HL-60 (cell line): ENCODE data around the gene FAT1.

ENCODE experiments used
- DNase-seq, 2 experiments: peaks; one replicate each; pipeline ENCODE4 v3.0.0-alpha.2; 2010 to 2020; ENCODE audit warnings: low read depth in 1 of 2, low spot score in 1 of 2
- H3K27ac ChIP-seq: fragments of 250-450 bp; sonication (Bioruptor Pico); replicated peaks from 2 replicates; pipeline ENCODE4 v1.5.1; 2020; ENCODE audit warnings: mild to moderate bottlenecking, moderate library complexity
- H3K27me3 ChIP-seq: fragments of 250-450 bp; sonication (Bioruptor Pico); 2 replicates; pipeline ENCODE4 v1.5.1; 2021; ENCODE audit warnings: mild to moderate bottlenecking, moderate library complexity; ENCODE audit not compliant: insufficient read depth, poor library complexity, severe bottlenecking
- H3K4me3 ChIP-seq: replicated peaks from 2 replicates; pipeline ENCODE4 v1.5.1; 2011; ENCODE audit warnings: mild to moderate bottlenecking, control low read depth, low read length; ENCODE audit not compliant: insufficient read depth
- GABPA ChIP-seq: IDR thresholded peaks from 2 replicates; pipeline ENCODE4 v1.6.1; 2012; ENCODE audit warnings: low read depth
- POLR2AphosphoS5 ChIP-seq: IDR thresholded peaks from 2 replicates; pipeline ENCODE4 v1.6.1; 2012; ENCODE audit warnings: low read depth
- SPI1 ChIP-seq: IDR thresholded peaks from 2 replicates; pipeline ENCODE4 v1.6.1; 2012; ENCODE audit warnings: low read depth, mild to moderate bottlenecking, borderline replicate concordance
- TF ChIP-seq, protein P1 (sequence below): IDR thresholded peaks from one replicate; pipeline ENCODE4 v1.5.1; 2011; ENCODE audit warnings: low read length, control low read depth, inconsistent platforms; ENCODE audit not compliant: insufficient read depth
- TF ChIP-seq, protein P2 (sequence below): IDR thresholded peaks from 2 replicates; pipeline ENCODE4 v1.6.1; 2012; ENCODE audit warnings: low read depth; ENCODE audit not compliant: insufficient replicate concordance

Gene FAT1

DNA sequence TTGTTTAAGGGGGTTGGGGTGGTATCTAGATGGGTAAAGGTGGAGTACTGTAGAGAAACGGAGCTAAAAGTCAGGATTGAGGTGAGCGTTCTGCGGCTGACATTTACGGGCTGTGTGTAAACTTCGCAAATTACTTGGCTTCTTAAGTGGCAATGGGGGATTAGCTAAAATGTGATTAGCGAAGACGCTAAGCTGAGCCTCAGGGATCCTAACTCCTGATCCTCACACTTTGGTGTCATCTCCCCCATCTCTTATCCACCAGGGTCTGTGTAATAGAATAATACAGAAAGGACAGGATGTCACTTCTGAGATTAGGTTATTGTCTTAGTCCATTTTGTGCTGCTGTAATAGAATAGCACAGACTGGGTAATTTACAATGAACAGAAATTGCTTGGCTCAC is 10.6 kb upstream of the FAT1 start:
- DNase-seq, result no peak
- H3K27me3 ChIP-seq, result no peaks in the 10 kb centered on the region
- no peak overlapping the region for H3K27ac ChIP-seq
- no peak overlapping the region for H3K4me3 ChIP-seq
- no peak for TF ChIP-seq SPI1
- no peak for TF ChIP-seq GABPA
- TF ChIP-seq, protein P1, sequence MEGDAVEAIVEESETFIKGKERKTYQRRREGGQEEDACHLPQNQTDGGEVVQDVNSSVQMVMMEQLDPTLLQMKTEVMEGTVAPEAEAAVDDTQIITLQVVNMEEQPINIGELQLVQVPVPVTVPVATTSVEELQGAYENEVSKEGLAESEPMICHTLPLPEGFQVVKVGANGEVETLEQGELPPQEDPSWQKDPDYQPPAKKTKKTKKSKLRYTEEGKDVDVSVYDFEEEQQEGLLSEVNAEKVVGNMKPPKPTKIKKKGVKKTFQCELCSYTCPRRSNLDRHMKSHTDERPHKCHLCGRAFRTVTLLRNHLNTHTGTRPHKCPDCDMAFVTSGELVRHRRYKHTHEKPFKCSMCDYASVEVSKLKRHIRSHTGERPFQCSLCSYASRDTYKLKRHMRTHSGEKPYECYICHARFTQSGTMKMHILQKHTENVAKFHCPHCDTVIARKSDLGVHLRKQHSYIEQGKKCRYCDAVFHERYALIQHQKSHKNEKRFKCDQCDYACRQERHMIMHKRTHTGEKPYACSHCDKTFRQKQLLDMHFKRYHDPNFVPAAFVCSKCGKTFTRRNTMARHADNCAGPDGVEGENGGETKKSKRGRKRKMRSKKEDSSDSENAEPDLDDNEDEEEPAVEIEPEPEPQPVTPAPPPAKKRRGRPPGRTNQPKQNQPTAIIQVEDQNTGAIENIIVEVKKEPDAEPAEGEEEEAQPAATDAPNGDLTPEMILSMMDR, result no peak
- TF ChIP-seq POLR2AphosphoS5, result no peak
- TF ChIP-seq, protein P2, sequence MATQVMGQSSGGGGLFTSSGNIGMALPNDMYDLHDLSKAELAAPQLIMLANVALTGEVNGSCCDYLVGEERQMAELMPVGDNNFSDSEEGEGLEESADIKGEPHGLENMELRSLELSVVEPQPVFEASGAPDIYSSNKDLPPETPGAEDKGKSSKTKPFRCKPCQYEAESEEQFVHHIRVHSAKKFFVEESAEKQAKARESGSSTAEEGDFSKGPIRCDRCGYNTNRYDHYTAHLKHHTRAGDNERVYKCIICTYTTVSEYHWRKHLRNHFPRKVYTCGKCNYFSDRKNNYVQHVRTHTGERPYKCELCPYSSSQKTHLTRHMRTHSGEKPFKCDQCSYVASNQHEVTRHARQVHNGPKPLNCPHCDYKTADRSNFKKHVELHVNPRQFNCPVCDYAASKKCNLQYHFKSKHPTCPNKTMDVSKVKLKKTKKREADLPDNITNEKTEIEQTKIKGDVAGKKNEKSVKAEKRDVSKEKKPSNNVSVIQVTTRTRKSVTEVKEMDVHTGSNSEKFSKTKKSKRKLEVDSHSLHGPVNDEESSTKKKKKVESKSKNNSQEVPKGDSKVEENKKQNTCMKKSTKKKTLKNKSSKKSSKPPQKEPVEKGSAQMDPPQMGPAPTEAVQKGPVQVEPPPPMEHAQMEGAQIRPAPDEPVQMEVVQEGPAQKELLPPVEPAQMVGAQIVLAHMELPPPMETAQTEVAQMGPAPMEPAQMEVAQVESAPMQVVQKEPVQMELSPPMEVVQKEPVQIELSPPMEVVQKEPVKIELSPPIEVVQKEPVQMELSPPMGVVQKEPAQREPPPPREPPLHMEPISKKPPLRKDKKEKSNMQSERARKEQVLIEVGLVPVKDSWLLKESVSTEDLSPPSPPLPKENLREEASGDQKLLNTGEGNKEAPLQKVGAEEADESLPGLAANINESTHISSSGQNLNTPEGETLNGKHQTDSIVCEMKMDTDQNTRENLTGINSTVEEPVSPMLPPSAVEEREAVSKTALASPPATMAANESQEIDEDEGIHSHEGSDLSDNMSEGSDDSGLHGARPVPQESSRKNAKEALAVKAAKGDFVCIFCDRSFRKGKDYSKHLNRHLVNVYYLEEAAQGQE, result no peak

DNA sequence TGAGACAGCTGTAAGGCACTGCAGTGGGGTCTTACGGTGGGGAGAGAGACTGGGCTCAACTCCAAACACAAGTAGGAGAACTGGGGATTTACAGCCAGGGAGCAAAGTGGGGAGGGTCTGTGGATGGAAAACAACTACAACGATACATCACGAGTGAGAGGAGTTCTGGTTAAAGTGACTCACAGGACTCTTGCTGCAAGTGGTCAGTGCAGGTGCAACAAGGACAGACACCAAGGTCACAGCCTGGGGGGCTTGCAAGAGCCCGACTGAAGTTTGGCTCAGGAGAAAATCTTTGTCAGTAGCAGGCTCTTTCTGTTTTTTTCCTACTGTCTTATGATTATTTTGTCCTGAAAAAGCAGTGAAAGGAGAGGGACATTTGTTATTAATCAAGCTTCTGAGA is 10.1 kb upstream of the FAT1 start:
- DNase-seq, result no peak
- TF ChIP-seq POLR2AphosphoS5 (no peak), SPI1 (no peak), GABPA (no peak)
- TF ChIP-seq, protein P2, result no peak
- TF ChIP-seq, protein P1, result no peak
- Histone ChIP-seq H3K4me3 (no peak overlapping the region), H3K27me3 (peaks cover under 1% of the 10 kb centered on the region), H3K27ac (no peak overlapping the region)

DNA sequence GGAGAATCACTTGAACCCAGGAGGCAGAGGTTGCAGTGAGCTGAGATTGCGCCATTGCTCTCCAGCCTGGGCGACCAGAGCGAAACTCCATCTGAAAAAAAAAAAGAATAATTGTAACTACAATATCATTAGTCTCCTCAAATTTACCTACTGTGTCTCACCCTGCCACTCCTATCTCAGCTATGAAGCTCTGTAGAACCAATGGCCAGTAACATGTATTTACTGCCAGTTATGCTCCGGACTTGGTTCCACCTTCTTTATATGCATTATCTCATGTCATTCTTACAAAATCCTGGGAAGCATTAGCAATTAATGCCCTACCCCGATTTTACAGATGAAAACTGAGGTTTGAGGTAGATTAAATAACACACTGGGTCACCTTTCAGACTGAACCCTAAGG is 7.0 kb upstream of the FAT1 start:
- TF ChIP-seq, protein P2, result no peak
- TF ChIP-seq POLR2AphosphoS5 (no peak), GABPA (no peak), SPI1 (no peak)
- TF ChIP-seq, protein P1, result no peak
- H3K4me3 ChIP-seq, result no peak overlapping the region
- no peak for DNase-seq
- H3K27ac ChIP-seq, result no peak overlapping the region
- peaks cover 25% of the 10 kb centered on the region for H3K27me3 ChIP-seq
